Sigmoid colon (tissue), 7 donors: ENCODE results near the gene GPS1. TPM values are rescaled to one million over a fixed set of nuclear protein-coding genes. Genes with fewer than 3 reads are reported as not detected.

Source experiments
- DNase-seq: peaks from one replicate; pipeline ENCODE4 v3.0.0-alpha.2; 2019
- H3K27ac ChIP-seq, 4 donors: fragments of 200-600 bp; sonication (generic); one replicate each; pipeline ENCODE4 v1.5.1; 2016 to 2019; ENCODE audit warnings: mild to moderate bottlenecking in 1 of 4
- H3K27me3 ChIP-seq, 3 donors: fragments of 200-600 bp; sonication (generic); one replicate each; pipeline ENCODE4 v1.5.1; 2019; ENCODE audit warnings: mild to moderate bottlenecking in 1 of 3
- H3K36me3 ChIP-seq, 4 donors: fragments of 200-600 bp; sonication (generic); one replicate each; pipeline ENCODE4 v1.5.1; 2016 to 2019
- H3K4me1 ChIP-seq, 4 donors: fragments of 200-600 bp; sonication (generic); one replicate each; pipeline ENCODE4 v1.5.1; 2017 to 2019
- H3K4me3 ChIP-seq, 4 donors: fragments of 200-600 bp; sonication (generic); one replicate each; pipeline ENCODE4 v1.5.1; 2017 to 2019; ENCODE audit warnings: mild to moderate bottlenecking in 2 of 4, moderate library complexity in 1 of 4
- H3K9me3 ChIP-seq, 4 donors: fragments of 200-600 bp in 3 of 4; sonication (generic) in 3 of 4; one replicate each; pipeline versions ENCODE4 v1.5.1 to v1.6.1; 2013 to 2019
- EP300 ChIP-seq, 4 donors: sonication (generic); formaldehyde crosslinking; IDR thresholded peaks; one replicate each; pipeline ENCODE4 v1.6.1; 2017; ENCODE audit warnings: antibody characterized with exemption in 4 of 4
- POLR2A ChIP-seq, 2 donors: fragments of 450-650 bp; IDR thresholded peaks; one replicate each; pipeline ENCODE4 v1.6.1; 2016; ENCODE audit warnings: antibody characterized with exemption in 2 of 2, mild to moderate bottlenecking in 2 of 2, moderate library complexity in 2 of 2
- POLR2AphosphoS5 ChIP-seq, 4 donors: sonication (generic); formaldehyde crosslinking; IDR thresholded peaks; one replicate each; pipeline ENCODE4 v1.6.1; 2017; ENCODE audit warnings: antibody characterized with exemption in 4 of 4
- WGBS, 2 donors: extraction: QIAGEN DNeasy Blood & Tissue Kit; methylation state at CpG; one replicate each; pipeline ENCODE4 v1.1.7; 2013; 5-methylcytosine and 5-hydroxymethylcytosine counted together
- intact Hi-C: fragments of 100-400 bp; cut with DNase I; formaldehyde crosslinking; loops from one replicate; pipeline ENCODE4 v1.15.1; 2023
- polyA plus RNA-seq, 3 donors: library from polyadenylated mRNA; stranded (reverse); fragments of 200-250 nt; gene quantifications; one replicate each; pipeline ENCODE4 v1.2.3, GENCODE V29; 2013
- total RNA-seq, 4 donors: library from RNA; depleted of rRNA; stranded (reverse); fragments of >200 nt; gene quantifications; one replicate each; pipeline ENCODE4 v1.1.0, GENCODE V29; 2016
- TF ChIP-seq, protein P1 (sequence below), 4 experiments: fragments of 450-650 bp in 3 of 4; fragments of 200-600 bp in 1 of 4; IDR thresholded peaks; one replicate each; pipeline ENCODE4 v1.5.1; 2016 to 2019; ENCODE audit warnings: antibody characterized with exemption in 4 of 4, mild to moderate bottlenecking in 3 of 4, moderate library complexity in 2 of 4
- donor health status: healthy with polysubstance abuse.
- donor health status: Bipolar disorder and iron deficiency.
- donor health status: healthy.

Gene GPS1
- total and polyA plus RNA-seq, 7 donors, result 64.6 to 83.6 (median 69.1) TPM

DNA sequence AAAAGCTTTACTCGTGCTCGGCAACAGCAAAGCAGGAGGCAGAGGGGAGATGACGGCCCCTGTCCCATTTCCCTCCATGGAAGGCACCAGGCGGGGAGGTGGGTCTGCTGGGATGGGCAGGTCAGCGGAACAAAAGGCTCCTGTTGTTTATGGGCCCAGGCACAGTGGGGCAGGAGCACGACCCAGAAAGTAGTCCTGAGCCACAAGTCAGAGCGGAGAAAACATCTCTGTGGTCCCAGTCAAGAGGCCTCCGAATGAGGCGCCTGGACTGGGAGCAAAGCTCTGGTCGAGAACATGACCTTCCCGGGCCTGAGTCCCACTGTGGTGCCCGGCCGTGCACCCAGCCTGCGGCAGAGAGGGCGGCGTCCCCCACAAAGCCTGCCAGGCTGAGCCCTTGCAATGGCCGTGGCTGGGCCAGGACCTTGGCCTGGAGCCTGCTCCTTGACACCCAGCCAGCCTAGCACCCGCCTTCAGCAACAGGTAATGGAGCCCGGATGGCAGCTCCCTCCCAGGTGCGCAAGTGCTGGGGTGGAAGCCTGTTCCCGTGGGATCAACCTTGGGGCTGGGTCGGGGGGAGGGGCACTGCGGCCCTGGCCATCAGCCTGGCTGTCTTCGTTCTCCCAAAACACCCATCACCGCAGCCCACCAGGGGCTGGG, 3.7 kb upstream of the GPS1 start:
- Histone ChIP-seq H3K27ac (no peak overlapping the region), H3K4me3 (no peak overlapping the region), H3K27me3 (no peaks in the 10 kb centered on the region), H3K36me3 (peaks cover 0 to 37% (median 6%) of the 10 kb centered on the region in 4 donors), H3K4me1 (peaks cover 0 to 30% (median 25%) of the 10 kb centered on the region in 4 donors), H3K9me3 (no peaks in the 10 kb centered on the region)
- intact Hi-C loops, result no loop called here
- 92 to 94% methylated on average over 25 of the region's 25 CpGs for WGBS, 2 donors
- TF ChIP-seq, protein P1, sequence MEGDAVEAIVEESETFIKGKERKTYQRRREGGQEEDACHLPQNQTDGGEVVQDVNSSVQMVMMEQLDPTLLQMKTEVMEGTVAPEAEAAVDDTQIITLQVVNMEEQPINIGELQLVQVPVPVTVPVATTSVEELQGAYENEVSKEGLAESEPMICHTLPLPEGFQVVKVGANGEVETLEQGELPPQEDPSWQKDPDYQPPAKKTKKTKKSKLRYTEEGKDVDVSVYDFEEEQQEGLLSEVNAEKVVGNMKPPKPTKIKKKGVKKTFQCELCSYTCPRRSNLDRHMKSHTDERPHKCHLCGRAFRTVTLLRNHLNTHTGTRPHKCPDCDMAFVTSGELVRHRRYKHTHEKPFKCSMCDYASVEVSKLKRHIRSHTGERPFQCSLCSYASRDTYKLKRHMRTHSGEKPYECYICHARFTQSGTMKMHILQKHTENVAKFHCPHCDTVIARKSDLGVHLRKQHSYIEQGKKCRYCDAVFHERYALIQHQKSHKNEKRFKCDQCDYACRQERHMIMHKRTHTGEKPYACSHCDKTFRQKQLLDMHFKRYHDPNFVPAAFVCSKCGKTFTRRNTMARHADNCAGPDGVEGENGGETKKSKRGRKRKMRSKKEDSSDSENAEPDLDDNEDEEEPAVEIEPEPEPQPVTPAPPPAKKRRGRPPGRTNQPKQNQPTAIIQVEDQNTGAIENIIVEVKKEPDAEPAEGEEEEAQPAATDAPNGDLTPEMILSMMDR (IDR thresholded peaks at IDR 0.05), result no peak
- no peak for TF ChIP-seq EP300 (IDR thresholded peaks at IDR 0.05)
- TF ChIP-seq POLR2A (IDR thresholded peaks at IDR 0.05), result no peak
- no peak for TF ChIP-seq POLR2AphosphoS5 (IDR thresholded peaks at IDR 0.05)
- no peak for DNase-seq

DNA sequence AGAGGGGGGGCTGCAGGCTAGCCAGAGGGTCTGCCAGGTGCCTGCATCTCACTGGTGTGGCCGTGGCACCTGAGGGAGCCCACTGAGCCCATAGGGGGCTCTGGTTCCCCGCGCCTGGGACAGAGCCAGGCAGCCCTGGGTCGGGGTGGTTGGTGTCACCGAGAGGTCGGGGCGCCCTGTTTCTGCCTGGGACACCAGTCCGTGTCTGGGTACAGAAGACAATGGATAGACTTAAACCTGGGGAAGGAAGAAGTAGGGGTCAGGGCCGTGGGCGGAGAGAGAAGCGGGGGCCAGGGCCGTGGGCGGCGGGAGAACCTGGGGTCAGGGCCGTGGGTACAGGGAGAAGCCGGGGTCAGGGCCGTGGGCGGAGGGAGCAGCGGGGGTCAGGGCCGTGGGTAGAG, 3.1 kb upstream of the GPS1 start:
- intact Hi-C loops, result no loop called here
- Histone ChIP-seq H3K27ac (no peak overlapping the region), H3K9me3 (no peaks in the 10 kb centered on the region), H3K27me3 (no peaks in the 10 kb centered on the region), H3K4me1 (peaks cover 0 to 35% (median 30%) of the 10 kb centered on the region in 4 donors), H3K4me3 (no peak overlapping the region), H3K36me3 (peaks cover 0 to 41% (median 6%) of the 10 kb centered on the region in 4 donors)
- DNase-seq, result no peak
- WGBS, 2 donors, result 91 to 93% methylated on average over 20 of the region's 20 CpGs
- no peak for TF ChIP-seq POLR2A (IDR thresholded peaks at IDR 0.05)
- no peak for TF ChIP-seq EP300 (IDR thresholded peaks at IDR 0.05)
- TF ChIP-seq POLR2AphosphoS5 (IDR thresholded peaks at IDR 0.05), result no peak
- TF ChIP-seq, protein P1 (IDR thresholded peaks at IDR 0.05), result no peak

DNA sequence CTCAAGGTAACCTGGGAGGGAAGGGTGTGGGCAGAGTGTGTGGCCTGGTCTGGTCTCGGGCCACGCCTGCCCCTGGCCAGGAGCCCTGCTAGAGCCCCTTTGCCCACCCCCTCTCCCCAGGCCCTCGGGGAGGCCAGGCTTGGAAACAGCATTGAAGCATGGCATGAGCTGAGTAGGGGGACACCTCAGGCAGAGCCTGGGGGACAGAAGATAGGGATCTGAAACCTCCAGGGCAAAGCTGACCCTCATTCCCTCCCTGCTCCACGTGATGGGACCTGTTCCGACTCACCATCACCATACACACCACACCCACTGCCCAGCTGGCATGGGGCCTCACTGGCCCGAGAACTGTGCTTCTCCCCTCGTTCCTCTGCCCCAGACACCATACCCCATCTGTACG, 2.6 kb upstream of the GPS1 start:
- no peak overlapping the region for H3K4me3 ChIP-seq
- H3K27me3 ChIP-seq, result no peaks in the 10 kb centered on the region
- 86 to 91% methylated on average over 8 of the region's 8 CpGs for whole genome bisulfite sequencing, 2 donors
- intact Hi-C loops, result no loop called here
- H3K27ac ChIP-seq, result no peak overlapping the region
- H3K4me1 ChIP-seq, result peaks cover 0 to 38% (median 35%) of the 10 kb centered on the region in 4 donors
- TF ChIP-seq, protein P1 (IDR thresholded peaks at IDR 0.05), result no peak
- TF ChIP-seq POLR2AphosphoS5 (IDR thresholded peaks at IDR 0.05), result no peak
- no peak for TF ChIP-seq EP300 (IDR thresholded peaks at IDR 0.05)
- H3K9me3 ChIP-seq, result no peaks in the 10 kb centered on the region
- no peak for DNase-seq
- peaks cover 0 to 46% (median 6%) of the 10 kb centered on the region in 4 donors for H3K36me3 ChIP-seq

DNA sequence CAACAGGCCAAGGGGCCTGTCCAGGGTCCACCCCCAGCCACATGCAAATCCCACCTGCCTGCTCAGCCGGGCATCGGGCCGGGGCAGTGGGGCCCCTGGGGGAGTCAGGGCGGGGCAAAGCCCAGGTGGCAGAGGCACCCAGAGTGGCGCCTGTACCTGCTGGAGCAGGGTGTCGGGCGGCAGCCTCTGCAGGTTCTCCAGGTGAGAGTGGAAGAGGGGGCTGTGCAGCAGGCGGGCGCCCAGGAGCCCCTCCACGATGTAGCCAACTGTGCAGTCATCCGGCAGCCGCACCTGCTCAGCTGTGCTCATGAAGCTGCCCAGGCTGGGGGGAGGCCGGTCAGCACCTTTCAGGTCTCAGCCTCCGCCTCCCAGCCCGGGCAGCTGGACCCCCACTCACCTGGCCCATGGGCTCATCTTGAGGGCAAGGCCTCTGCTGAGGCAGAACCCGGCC, 2.2 kb upstream of the GPS1 start:
- Histone ChIP-seq H3K36me3 (peaks cover 2 to 51% (median 9%) of the 10 kb centered on the region in 4 donors), H3K27ac (no peak overlapping the region), H3K27me3 (no peaks in the 10 kb centered on the region), H3K4me1 (peaks cover 0 to 38% (median 35%) of the 10 kb centered on the region in 4 donors), H3K4me3 (no peak overlapping the region), H3K9me3 (no peaks in the 10 kb centered on the region)
- 86 to 93% methylated on average over 16 of the region's 16 CpGs for WGBS, 2 donors
- intact Hi-C loops, result no loop called here
- TF ChIP-seq EP300 (IDR thresholded peaks at IDR 0.05) (no peak), POLR2A (IDR thresholded peaks at IDR 0.05) (no peak), POLR2AphosphoS5 (IDR thresholded peaks at IDR 0.05) (no peak)
- TF ChIP-seq, protein P1 (IDR thresholded peaks at IDR 0.05), result no peak
- no peak for DNase-seq
